Liver (tissue), 9 donors: Measurements from ENCODE around the gene KCNMA1. TPM values are rescaled to one million over a fixed set of nuclear protein-coding genes. Genes with fewer than 3 reads are reported as not detected.

Experiments used
- DNase-seq: peaks from one replicate; pipeline ENCODE4 v3.0.0-alpha.2; 2017; ENCODE audit warnings: low spot score
- H3K27ac ChIP-seq, 2 donors: one replicate each; pipeline ENCODE4 v1.7.0; 2013; ENCODE audit warnings: inconsistent platforms in 2 of 2, low read length in 2 of 2, control low read depth in 1 of 2, low read depth in 1 of 2, mild to moderate bottlenecking in 1 of 2
- H3K27me3 ChIP-seq, 4 donors: one replicate each; pipeline versions ENCODE4 v1.6.1 to v1.7.0; 2013; ENCODE audit warnings: low read length in 3 of 4, inconsistent platforms in 1 of 4, mild to moderate bottlenecking in 1 of 4, moderate library complexity in 1 of 4; ENCODE audit not compliant: control insufficient read depth in 4 of 4, insufficient read depth in 4 of 4
- H3K36me3 ChIP-seq, 4 donors: one replicate each; pipeline versions ENCODE4 v1.6.1 to v1.7.0; 2013; ENCODE audit warnings: low read length in 3 of 4, mild to moderate bottlenecking in 3 of 4, low read depth in 1 of 4, moderate library complexity in 1 of 4; ENCODE audit not compliant: control insufficient read depth in 4 of 4, insufficient read depth in 3 of 4
- H3K4me1 ChIP-seq, 4 donors: one replicate each; pipeline versions ENCODE4 v1.6.1 to v1.7.0; 2013; ENCODE audit warnings: low read length in 3 of 4, mild to moderate bottlenecking in 3 of 4, moderate library complexity in 1 of 4; ENCODE audit not compliant: control insufficient read depth in 4 of 4, insufficient read depth in 4 of 4
- H3K4me3 ChIP-seq, 3 donors: one replicate each; pipeline versions ENCODE4 v1.6.1 to v1.7.0; 2013; ENCODE audit warnings: low read length in 3 of 3, control low read depth in 1 of 3, low read depth in 1 of 3, mild to moderate bottlenecking in 1 of 3
- H3K9ac ChIP-seq, 2 donors: one replicate each; pipeline ENCODE4 v1.7.0; 2013; ENCODE audit warnings: low read length in 2 of 2, mild to moderate bottlenecking in 2 of 2, moderate library complexity in 2 of 2, control low read depth in 1 of 2, low read depth in 1 of 2
- H3K9me3 ChIP-seq, 4 donors: one replicate each; pipeline versions ENCODE4 v1.6.1 to v1.7.0; 2013; ENCODE audit warnings: low read length in 3 of 4; ENCODE audit not compliant: control insufficient read depth in 4 of 4
- ATF3 ChIP-seq: IDR thresholded peaks from 2 replicates; pipeline ENCODE4 v1.6.1; 2016; ENCODE audit warnings: antibody characterized with exemption
- EGR1 ChIP-seq, 2 donors: IDR thresholded peaks; 2 replicates each; pipeline ENCODE4 v1.6.1; 2016 to 2018; ENCODE audit warnings: antibody characterized with exemption in 2 of 2, low read depth in 2 of 2
- FOXA1 ChIP-seq: IDR thresholded peaks from 2 replicates; pipeline ENCODE4 v1.6.1; 2016; ENCODE audit warnings: antibody characterized with exemption
- GABPA ChIP-seq, 2 donors: IDR thresholded peaks in 1 of 2; conservative IDR thresholded peaks in 1 of 2; 2 replicates each; pipeline ENCODE4 v1.6.1; 2016; ENCODE audit warnings: antibody characterized with exemption in 2 of 2, mild to moderate bottlenecking in 1 of 2, moderate library complexity in 1 of 2
- HNF4A ChIP-seq, 2 donors: conservative IDR thresholded peaks; 2 replicates each; pipeline ENCODE4 v1.6.1; 2016; ENCODE audit warnings: antibody characterized with exemption in 2 of 2, mild to moderate bottlenecking in 2 of 2
- HNF4G ChIP-seq: IDR thresholded peaks from 2 replicates; pipeline ENCODE4 v1.6.1; 2016; ENCODE audit warnings: antibody characterized with exemption
- JUND ChIP-seq, 2 donors: IDR thresholded peaks; 2 replicates each; pipeline ENCODE4 v1.6.1; 2016; ENCODE audit warnings: antibody characterized with exemption in 2 of 2
- MAX ChIP-seq: IDR thresholded peaks from 2 replicates; pipeline ENCODE4 v1.6.1; 2016; ENCODE audit warnings: antibody characterized with exemption
- SP1 ChIP-seq: IDR thresholded peaks from 2 replicates; pipeline ENCODE4 v1.6.1; 2018; ENCODE audit warnings: antibody characterized with exemption, mild to moderate bottlenecking
- TAF1 ChIP-seq: conservative IDR thresholded peaks from 2 replicates; pipeline ENCODE4 v1.6.1; 2016; ENCODE audit warnings: antibody characterized with exemption, mild to moderate bottlenecking
- YY1 ChIP-seq: IDR thresholded peaks from 2 replicates; pipeline ENCODE4 v1.6.1; 2016; ENCODE audit warnings: antibody characterized with exemption, mild to moderate bottlenecking
- WGBS: extraction: QIAGEN DNeasy Blood & Tissue Kit; methylation state at CpG from one replicate; pipeline ENCODE4 v1.1.7; 2013; 5-methylcytosine and 5-hydroxymethylcytosine counted together
- polyA plus RNA-seq, 2 donors: library from polyadenylated mRNA; stranded (reverse) in 1 of 2; unstranded in 1 of 2; fragments of 200-250 nt in 1 of 2; fragments of >200 nt in 1 of 2; fragmentation: Nextera tagmentation in 1 of 2; extraction: Ambion mirVana in 1 of 2; gene quantifications; one replicate each; pipeline versions ENCODE4 v1.2.1 to v1.2.3, GENCODE V29; 2013 to 2015
- total RNA-seq, 2 donors: library from RNA; depleted of rRNA; stranded (reverse); fragments of >200 nt; gene quantifications; one replicate each; pipeline ENCODE4 v1.2.3, GENCODE V29; 2014
- TF ChIP-seq, protein P1 (sequence below): fragments of 150-350 bp; IDR thresholded peaks from 2 replicates; pipeline ENCODE4 v1.5.1; 2017; ENCODE audit warnings: improper control_type of control experiment, low read depth, low read length; ENCODE audit not compliant: missing input control
- TF ChIP-seq, protein P2 (sequence below): IDR thresholded peaks from 2 replicates; pipeline ENCODE4 v1.6.1; 2016; ENCODE audit warnings: antibody characterized with exemption, mild to moderate bottlenecking
- donor health status: healthy.
- donor health status: healthy.
- donor health status: healthy.
- donor health status: healthy.
- donor health status: healthy.

The KCNMA1 gene
- total and polyA plus RNA-seq, 4 donors: 2.5 to 9.7 (median 4.7) TPM

DNA sequence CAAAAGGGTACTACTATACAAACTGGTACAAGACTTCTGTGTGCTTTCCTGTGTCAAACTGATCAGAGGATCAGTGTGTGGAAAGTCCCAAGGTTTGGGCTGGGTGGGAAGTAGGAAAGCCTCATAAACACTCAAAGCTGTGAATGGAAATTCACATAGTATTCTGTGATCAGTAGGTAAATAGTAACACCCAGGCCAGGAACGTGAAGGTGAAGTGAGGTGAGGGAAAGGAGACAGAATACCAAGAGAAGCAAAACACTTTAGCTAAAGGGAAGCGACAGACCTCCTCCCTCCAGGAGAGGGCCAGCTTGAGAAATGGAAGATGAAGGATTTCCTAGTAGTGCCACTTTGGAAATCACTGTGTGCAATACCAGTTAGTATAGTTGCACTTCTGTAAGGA, 451.9 kb downstream of the KCNMA1 start:
- H3K27ac ChIP-seq: no peak overlapping the region
- WGBS: 71% methylated on average over 2 of the region's 2 CpGs
- no peak for TF ChIP-seq HNF4G
- TF ChIP-seq, protein P1, sequence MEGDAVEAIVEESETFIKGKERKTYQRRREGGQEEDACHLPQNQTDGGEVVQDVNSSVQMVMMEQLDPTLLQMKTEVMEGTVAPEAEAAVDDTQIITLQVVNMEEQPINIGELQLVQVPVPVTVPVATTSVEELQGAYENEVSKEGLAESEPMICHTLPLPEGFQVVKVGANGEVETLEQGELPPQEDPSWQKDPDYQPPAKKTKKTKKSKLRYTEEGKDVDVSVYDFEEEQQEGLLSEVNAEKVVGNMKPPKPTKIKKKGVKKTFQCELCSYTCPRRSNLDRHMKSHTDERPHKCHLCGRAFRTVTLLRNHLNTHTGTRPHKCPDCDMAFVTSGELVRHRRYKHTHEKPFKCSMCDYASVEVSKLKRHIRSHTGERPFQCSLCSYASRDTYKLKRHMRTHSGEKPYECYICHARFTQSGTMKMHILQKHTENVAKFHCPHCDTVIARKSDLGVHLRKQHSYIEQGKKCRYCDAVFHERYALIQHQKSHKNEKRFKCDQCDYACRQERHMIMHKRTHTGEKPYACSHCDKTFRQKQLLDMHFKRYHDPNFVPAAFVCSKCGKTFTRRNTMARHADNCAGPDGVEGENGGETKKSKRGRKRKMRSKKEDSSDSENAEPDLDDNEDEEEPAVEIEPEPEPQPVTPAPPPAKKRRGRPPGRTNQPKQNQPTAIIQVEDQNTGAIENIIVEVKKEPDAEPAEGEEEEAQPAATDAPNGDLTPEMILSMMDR: no peak
- no peak for TF ChIP-seq HNF4A (conservative IDR thresholded peaks at IDR 0.05)
- no peak for TF ChIP-seq FOXA1
- TF ChIP-seq SP1: no peak
- TF ChIP-seq ATF3: no peak
- TF ChIP-seq TAF1: no peak
- TF ChIP-seq YY1: no peak
- no peak for TF ChIP-seq MAX
- no peak overlapping the region for H3K4me3 ChIP-seq
- no peaks in the 10 kb centered on the region for H3K9me3 ChIP-seq
- no peaks in the 10 kb centered on the region for H3K36me3 ChIP-seq
- peaks cover 0 to 6% (median under 1%) of the 10 kb centered on the region in 4 donors for H3K4me1 ChIP-seq
- H3K27me3 ChIP-seq: no peaks in the 10 kb centered on the region
- DNase-seq: no peak
- H3K9ac ChIP-seq: no peak overlapping the region

GRCh38 chr10:77182803-77183202, 454.8 kb downstream of the KCNMA1 start:
- no peak overlapping the region for H3K27ac ChIP-seq
- H3K4me3 ChIP-seq: no peak overlapping the region
- H3K9ac ChIP-seq: no peak overlapping the region
- TF ChIP-seq, protein P1: no peak
- TF ChIP-seq, protein P2, sequence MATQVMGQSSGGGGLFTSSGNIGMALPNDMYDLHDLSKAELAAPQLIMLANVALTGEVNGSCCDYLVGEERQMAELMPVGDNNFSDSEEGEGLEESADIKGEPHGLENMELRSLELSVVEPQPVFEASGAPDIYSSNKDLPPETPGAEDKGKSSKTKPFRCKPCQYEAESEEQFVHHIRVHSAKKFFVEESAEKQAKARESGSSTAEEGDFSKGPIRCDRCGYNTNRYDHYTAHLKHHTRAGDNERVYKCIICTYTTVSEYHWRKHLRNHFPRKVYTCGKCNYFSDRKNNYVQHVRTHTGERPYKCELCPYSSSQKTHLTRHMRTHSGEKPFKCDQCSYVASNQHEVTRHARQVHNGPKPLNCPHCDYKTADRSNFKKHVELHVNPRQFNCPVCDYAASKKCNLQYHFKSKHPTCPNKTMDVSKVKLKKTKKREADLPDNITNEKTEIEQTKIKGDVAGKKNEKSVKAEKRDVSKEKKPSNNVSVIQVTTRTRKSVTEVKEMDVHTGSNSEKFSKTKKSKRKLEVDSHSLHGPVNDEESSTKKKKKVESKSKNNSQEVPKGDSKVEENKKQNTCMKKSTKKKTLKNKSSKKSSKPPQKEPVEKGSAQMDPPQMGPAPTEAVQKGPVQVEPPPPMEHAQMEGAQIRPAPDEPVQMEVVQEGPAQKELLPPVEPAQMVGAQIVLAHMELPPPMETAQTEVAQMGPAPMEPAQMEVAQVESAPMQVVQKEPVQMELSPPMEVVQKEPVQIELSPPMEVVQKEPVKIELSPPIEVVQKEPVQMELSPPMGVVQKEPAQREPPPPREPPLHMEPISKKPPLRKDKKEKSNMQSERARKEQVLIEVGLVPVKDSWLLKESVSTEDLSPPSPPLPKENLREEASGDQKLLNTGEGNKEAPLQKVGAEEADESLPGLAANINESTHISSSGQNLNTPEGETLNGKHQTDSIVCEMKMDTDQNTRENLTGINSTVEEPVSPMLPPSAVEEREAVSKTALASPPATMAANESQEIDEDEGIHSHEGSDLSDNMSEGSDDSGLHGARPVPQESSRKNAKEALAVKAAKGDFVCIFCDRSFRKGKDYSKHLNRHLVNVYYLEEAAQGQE: no peak
- no peak for TF ChIP-seq EGR1 (IDR thresholded peaks at IDR 0.05; ENCODE audit: low read depth in 2 of 2)
- TF ChIP-seq HNF4G: no peak
- TF ChIP-seq ATF3: no peak
- no peak for TF ChIP-seq FOXA1
- TF ChIP-seq JUND (IDR thresholded peaks at IDR 0.05): no peak
- no peak for TF ChIP-seq TAF1
- TF ChIP-seq GABPA (IDR thresholded peaks at IDR 0.05 in 1 of 2, conservative IDR thresholded peaks at IDR 0.05 in 1 of 2): no peak
- H3K9me3 ChIP-seq: no peaks in the 10 kb centered on the region
- DNase-seq: no peak
- H3K4me1 ChIP-seq: peaks cover 0 to 6% (median 0%) of the 10 kb centered on the region in 4 donors
- no peaks in the 10 kb centered on the region for H3K36me3 ChIP-seq
- WGBS: 52% methylated on average over 1 of the region's 1 CpG
- H3K27me3 ChIP-seq: no peaks in the 10 kb centered on the region
